KMS-11 (cell line): Measurements from ENCODE around the gene RHEX.

Source experiments
- H2AFZ ChIP-seq: fragments of 200-600 bp; sonication (generic); 2 replicates; pipeline ENCODE4 v1.6.1; 2016; ENCODE audit warnings: antibody characterized with exemption, mixed run types, low read depth
- H3K27ac ChIP-seq: fragments of 200-600 bp; sonication (generic); 2 replicates; pipeline ENCODE4 v1.6.1; 2016; ENCODE audit warnings: mild to moderate bottlenecking, mixed run types
- H3K27me3 ChIP-seq: fragments of 200-600 bp; sonication (generic); 2 replicates; pipeline ENCODE4 v1.6.1; 2017; ENCODE audit warnings: mild to moderate bottlenecking, low read depth, mixed run types, moderate library complexity; ENCODE audit not compliant: insufficient read depth
- H3K36me3 ChIP-seq: fragments of 200-600 bp; sonication (generic); 2 replicates; pipeline ENCODE4 v1.6.1; 2017; ENCODE audit warnings: mild to moderate bottlenecking, mixed run types; ENCODE audit not compliant: insufficient read depth
- H3K4me1 ChIP-seq: fragments of 200-600 bp; sonication (generic); 2 replicates; pipeline ENCODE4 v1.6.1; 2016; ENCODE audit warnings: mild to moderate bottlenecking, low read depth, mixed run types; ENCODE audit not compliant: poor library complexity, severe bottlenecking
- H3K4me2 ChIP-seq: fragments of 200-600 bp; sonication (generic); 2 replicates; pipeline ENCODE4 v1.7.0; 2016; ENCODE audit warnings: mild to moderate bottlenecking, mixed run types
- H3K4me3 ChIP-seq: fragments of 200-600 bp; sonication (generic); IDR thresholded peaks from 2 replicates; pipeline ENCODE4 v1.6.1; 2017; ENCODE audit warnings: low read depth, low read length, mixed read lengths; ENCODE audit not compliant: insufficient read depth
- H3K79me2 ChIP-seq: fragments of 200-600 bp; sonication (generic); 2 replicates; pipeline ENCODE4 v1.6.1; 2016; ENCODE audit warnings: low read depth, mixed run types; ENCODE audit not compliant: insufficient read depth
- H3K9ac ChIP-seq: fragments of 200-600 bp; sonication (generic); 2 replicates; pipeline ENCODE4 v1.6.1; 2016; ENCODE audit warnings: mild to moderate bottlenecking, mixed run types
- H4K20me1 ChIP-seq: fragments of 200-600 bp; sonication (generic); 2 replicates; pipeline ENCODE4 v1.6.1; 2016; ENCODE audit warnings: mild to moderate bottlenecking, mixed run types; ENCODE audit not compliant: insufficient read depth
- TF ChIP-seq, protein P1 (sequence below): fragments of 200-600 bp; sonication (generic); conservative IDR thresholded peaks from 2 replicates; pipeline ENCODE4 v1.6.1; 2017; ENCODE audit warnings: low read depth, mild to moderate bottlenecking, antibody characterized with exemption, low read length, moderate library complexity, mixed read lengths

RHEX gene

DNA sequence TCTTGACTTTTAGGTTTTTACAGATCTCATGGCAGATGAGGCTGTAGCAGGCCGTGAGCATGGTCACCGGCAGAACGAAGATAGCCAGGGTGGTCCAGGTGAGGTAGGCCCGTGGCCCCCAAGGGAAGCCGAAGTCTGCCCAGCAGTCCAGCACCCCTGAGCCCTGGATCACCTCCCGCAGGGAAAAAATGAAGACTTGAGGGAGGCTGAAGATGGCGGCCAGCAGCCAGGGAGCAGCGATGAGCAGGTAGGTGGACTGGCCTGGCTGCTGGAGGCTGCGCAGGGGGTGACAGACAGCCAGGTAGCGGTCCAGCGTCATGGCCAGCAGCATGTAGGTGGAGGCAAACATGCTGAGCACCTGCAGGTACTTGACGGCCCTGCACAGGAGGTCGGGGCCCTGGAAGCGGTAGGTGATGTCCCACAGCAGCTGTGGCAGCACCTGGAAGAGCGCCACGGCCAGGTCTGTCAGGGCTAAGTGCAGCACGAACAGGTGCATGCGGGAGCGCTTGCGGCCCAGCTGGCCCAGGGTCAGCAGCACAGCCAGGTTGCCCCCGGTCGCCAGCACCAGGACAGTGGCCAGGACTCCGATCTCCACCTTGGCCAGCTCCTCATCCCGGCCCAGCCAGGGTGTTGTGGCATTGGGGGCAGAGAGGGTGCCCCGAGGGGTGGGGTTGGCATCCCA lies 63.4 kb downstream of the RHEX start:
- Histone ChIP-seq H3K4me3 (no peak overlapping the region), H3K9ac (no peak overlapping the region), H3K79me2 (no peaks in the 10 kb centered on the region), H4K20me1 (no peaks in the 10 kb centered on the region), H3K27me3 (no peaks in the 10 kb centered on the region), H3K36me3 (no peaks in the 10 kb centered on the region), H3K4me2 (no peak overlapping the region), H3K4me1 (no peaks in the 10 kb centered on the region), H3K27ac (no peak overlapping the region), H2AFZ (no peak overlapping the region)
- TF ChIP-seq, protein P1, sequence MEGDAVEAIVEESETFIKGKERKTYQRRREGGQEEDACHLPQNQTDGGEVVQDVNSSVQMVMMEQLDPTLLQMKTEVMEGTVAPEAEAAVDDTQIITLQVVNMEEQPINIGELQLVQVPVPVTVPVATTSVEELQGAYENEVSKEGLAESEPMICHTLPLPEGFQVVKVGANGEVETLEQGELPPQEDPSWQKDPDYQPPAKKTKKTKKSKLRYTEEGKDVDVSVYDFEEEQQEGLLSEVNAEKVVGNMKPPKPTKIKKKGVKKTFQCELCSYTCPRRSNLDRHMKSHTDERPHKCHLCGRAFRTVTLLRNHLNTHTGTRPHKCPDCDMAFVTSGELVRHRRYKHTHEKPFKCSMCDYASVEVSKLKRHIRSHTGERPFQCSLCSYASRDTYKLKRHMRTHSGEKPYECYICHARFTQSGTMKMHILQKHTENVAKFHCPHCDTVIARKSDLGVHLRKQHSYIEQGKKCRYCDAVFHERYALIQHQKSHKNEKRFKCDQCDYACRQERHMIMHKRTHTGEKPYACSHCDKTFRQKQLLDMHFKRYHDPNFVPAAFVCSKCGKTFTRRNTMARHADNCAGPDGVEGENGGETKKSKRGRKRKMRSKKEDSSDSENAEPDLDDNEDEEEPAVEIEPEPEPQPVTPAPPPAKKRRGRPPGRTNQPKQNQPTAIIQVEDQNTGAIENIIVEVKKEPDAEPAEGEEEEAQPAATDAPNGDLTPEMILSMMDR, result no peak

DNA sequence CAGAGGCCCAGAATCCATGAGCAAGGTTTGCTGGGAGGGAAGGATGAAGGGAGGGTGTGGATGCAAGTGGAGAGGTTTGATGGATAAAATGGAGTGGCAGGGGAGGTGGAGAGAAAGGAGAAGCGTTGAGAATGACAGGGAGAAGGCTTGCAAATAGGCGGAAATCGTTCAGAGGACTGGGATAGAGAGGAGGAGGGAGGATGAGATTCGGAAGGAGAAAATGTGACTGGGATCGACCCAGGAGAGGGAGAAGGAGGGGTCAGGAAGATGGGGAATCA lies 63.8 kb downstream of the RHEX start:
- no peak overlapping the region for H3K27ac ChIP-seq
- H3K27me3 ChIP-seq, result no peaks in the 10 kb centered on the region
- H3K4me3 ChIP-seq, result no peak overlapping the region
- H4K20me1 ChIP-seq, result no peaks in the 10 kb centered on the region
- H3K4me2 ChIP-seq, result no peak overlapping the region
- H3K4me1 ChIP-seq, result no peaks in the 10 kb centered on the region
- no peak overlapping the region for H2AFZ ChIP-seq
- no peaks in the 10 kb centered on the region for H3K79me2 ChIP-seq
- H3K36me3 ChIP-seq, result no peaks in the 10 kb centered on the region
- TF ChIP-seq, protein P1, result no peak
- H3K9ac ChIP-seq, result no peak overlapping the region

DNA sequence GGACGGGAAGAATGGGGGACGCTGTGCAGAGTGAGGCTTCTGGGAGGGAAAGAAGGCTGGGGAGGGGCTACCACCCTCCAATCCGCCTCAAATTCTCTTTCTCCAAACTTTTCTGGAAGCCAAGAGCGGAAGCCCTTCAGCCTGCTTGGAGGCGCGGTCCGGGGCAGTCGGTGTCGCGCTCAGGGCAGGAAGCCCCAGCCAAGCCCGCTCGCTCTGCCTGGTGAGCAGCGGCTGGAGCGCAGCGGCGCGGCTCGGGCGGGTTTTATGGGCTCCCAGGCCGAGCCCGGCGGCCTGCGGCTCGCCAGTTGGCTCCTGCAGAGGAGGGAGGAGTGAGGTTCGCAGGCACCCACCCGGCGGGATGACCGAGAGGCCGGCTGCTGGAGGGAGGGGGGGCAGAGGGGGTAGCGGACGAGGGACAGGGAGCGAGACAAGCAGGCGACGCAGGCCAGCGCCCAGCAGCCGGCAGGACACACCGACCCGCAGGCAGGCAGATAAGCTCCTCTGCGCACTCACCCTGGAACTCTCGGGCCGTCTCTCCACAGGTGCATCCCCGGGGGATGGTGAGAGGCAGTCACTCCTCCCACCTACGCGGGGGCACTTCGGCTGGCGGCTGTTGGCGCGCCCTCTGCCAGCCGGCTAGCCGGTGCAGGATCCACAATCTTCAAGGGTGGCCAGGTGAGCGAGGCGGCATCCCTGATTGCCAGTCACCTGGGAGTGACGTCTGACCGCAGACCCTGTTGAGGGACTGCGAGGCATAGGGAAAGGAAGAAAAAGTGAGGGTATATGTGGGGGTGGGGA lies 64.4 kb downstream of the RHEX start, which contains the start of gene AVPR1B:
Gene AVPR1B (minus strand): TSS at position 238 of the 798 bp plus-strand sequence. CDS start 498 bp downstream, outside the sequence.
- TF ChIP-seq, protein P1, result no peak
- Histone ChIP-seq H3K9ac (no peak within 1 kb of the TSS), H4K20me1 (no peaks in the 10 kb centered on the region), H3K36me3 (no peaks in the 10 kb centered on the region), H3K79me2 (no peaks in the 10 kb centered on the region), H3K27ac (no peak within 1 kb of the TSS), H3K4me1 (no peaks in the 10 kb centered on the region), H2AFZ (no peak within 1 kb of the TSS), H3K27me3 (no peaks in the 10 kb centered on the region), H3K4me2 (no peak within 1 kb of the TSS), H3K4me3 (no peak within 1 kb of the TSS)

DNA sequence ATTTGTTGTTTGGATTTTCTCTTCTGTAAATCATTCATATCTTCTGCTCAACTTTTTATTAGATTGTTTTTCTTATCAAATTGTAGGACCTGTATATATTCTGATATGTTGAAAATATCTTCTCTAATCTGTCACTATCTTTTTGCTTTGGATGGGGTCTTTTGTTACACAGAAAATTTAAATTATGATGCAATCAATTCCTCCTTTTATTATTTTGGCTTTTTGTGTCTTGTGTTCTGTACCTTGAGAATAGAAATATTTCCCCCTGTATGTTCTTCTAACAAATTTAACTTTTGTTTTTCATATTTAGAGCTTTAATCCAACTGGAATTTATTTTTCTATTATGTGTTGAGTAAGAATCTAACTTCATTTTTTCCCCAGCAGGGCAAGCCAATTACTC lies 67.4 kb downstream of the RHEX start:
- H3K9ac ChIP-seq, result no peak overlapping the region
- TF ChIP-seq, protein P1, result no peak
- H4K20me1 ChIP-seq, result no peaks in the 10 kb centered on the region
- no peak overlapping the region for H3K27ac ChIP-seq
- H3K4me3 ChIP-seq, result no peak overlapping the region
- H3K27me3 ChIP-seq, result no peaks in the 10 kb centered on the region
- no peaks in the 10 kb centered on the region for H3K79me2 ChIP-seq
- no peaks in the 10 kb centered on the region for H3K36me3 ChIP-seq
- no peak overlapping the region for H3K4me2 ChIP-seq
- H3K4me1 ChIP-seq, result no peaks in the 10 kb centered on the region
- no peak overlapping the region for H2AFZ ChIP-seq
